Measurements from ENCODE around the gene KCTD20. TPM values are rescaled to one million over a fixed set of nuclear protein-coding genes. Genes with fewer than 3 reads are reported as not detected.

The KCTD20 gene
- total RNA-seq, 6 experiments from 2014 or later: 53.0 to 81.7 (median 65.4) TPM

DNA sequence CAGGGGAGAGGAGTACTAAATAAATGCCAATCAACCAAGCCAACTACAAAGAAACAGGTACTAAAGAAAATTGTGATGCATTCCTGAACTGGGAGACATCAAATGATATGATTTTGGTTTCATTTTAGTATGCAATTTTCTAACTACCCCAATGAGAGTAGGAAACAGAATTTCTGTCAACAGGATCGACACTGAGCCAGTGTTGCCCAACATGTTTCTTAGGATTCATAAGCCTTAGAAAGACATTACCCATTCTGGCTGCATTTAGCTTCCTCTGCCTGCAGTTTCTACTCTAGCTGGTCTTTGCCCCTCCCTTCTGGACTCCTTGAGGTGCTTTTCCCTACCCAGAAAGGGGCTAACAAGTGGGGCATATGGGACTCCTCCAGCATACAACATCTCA is 49.8 kb downstream of the KCTD20 start:
- no peak overlapping the region for H3K4me3 Mint-ChIP-seq
- no peaks in the 10 kb centered on the region for H3K9me3 Mint-ChIP-seq
- no peak overlapping the region for H3K27ac Mint-ChIP-seq
- peaks cover 28% of the 10 kb centered on the region for H3K4me1 Mint-ChIP-seq (ENCODE audit: low read depth)
- H3K36me3 Mint-ChIP-seq (ENCODE audit: low read depth): peaks cover 51% of the 10 kb centered on the region
- peaks cover 3% of the 10 kb centered on the region; the same call in 1 of the 2 replicates for H3K27me3 Mint-ChIP-seq (ENCODE audit: insufficient read depth)
- no peak for DNase-seq
- TF ChIP-seq, protein P1, sequence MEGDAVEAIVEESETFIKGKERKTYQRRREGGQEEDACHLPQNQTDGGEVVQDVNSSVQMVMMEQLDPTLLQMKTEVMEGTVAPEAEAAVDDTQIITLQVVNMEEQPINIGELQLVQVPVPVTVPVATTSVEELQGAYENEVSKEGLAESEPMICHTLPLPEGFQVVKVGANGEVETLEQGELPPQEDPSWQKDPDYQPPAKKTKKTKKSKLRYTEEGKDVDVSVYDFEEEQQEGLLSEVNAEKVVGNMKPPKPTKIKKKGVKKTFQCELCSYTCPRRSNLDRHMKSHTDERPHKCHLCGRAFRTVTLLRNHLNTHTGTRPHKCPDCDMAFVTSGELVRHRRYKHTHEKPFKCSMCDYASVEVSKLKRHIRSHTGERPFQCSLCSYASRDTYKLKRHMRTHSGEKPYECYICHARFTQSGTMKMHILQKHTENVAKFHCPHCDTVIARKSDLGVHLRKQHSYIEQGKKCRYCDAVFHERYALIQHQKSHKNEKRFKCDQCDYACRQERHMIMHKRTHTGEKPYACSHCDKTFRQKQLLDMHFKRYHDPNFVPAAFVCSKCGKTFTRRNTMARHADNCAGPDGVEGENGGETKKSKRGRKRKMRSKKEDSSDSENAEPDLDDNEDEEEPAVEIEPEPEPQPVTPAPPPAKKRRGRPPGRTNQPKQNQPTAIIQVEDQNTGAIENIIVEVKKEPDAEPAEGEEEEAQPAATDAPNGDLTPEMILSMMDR (IDR thresholded peaks at IDR 0.05): no peak

DNA sequence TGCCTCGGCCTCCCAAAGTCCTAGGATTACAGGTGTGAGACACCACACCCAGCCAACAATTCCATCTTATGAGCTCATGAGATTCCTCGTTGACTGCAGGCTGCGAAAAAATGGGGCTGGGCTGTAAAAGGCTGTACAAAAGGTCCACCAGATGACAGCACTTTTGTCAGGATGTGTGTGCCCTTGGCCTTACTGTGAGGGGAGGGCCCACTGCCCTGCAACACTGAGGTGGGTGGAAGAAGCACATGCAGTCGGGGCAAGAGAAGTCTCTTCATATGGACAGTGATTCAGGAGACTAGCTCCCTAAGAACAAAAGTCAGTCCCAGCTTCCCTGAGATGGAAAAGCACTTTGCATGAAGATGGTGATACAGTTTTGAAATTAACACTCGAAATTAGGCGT is 50.5 kb downstream of the KCTD20 start:
- TF ChIP-seq, protein P1 (IDR thresholded peaks at IDR 0.05): no peak
- DNase-seq: no peak
- no peak overlapping the region for H3K27ac Mint-ChIP-seq
- peaks cover 46% of the 10 kb centered on the region for H3K36me3 Mint-ChIP-seq (ENCODE audit: low read depth)
- H3K4me1 Mint-ChIP-seq (ENCODE audit: low read depth): peaks cover 21% of the 10 kb centered on the region
- peaks cover 3% of the 10 kb centered on the region; the same call in 1 of the 2 replicates for H3K27me3 Mint-ChIP-seq (ENCODE audit: insufficient read depth)
- H3K4me3 Mint-ChIP-seq: no peak overlapping the region
- H3K9me3 Mint-ChIP-seq: no peaks in the 10 kb centered on the region

DNA sequence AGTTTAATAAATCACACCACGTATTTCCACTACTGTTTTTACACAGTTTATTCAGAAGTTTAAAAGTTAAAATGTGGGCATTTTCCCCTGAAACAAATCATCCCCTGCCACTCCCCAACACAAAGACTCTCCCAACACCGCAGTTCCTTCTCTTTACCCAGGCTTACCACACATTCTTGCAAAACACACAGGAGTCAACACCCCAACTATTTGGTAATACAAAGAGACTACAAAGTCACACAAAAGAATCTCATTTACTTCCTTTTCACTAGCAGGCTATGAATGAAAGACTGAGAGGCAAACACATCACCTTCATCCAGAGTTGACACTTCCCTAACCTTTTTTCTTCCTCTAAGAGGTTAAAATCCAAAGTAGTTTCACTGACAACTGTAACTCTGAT is 51.1 kb downstream of the KCTD20 start:
- no peak overlapping the region for H3K4me3 Mint-ChIP-seq
- H3K9me3 Mint-ChIP-seq: no peaks in the 10 kb centered on the region
- H3K4me1 Mint-ChIP-seq (ENCODE audit: low read depth): peaks cover 16% of the 10 kb centered on the region
- peaks cover 40% of the 10 kb centered on the region for H3K36me3 Mint-ChIP-seq (ENCODE audit: low read depth)
- peak overlapping the region; percentile 15 for H3K27ac Mint-ChIP-seq
- no peak for DNase-seq
- H3K27me3 Mint-ChIP-seq (ENCODE audit: insufficient read depth): peaks cover 3% of the 10 kb centered on the region; the same call in 1 of the 2 replicates
- TF ChIP-seq, protein P1 (IDR thresholded peaks at IDR 0.05): no peak

DNA sequence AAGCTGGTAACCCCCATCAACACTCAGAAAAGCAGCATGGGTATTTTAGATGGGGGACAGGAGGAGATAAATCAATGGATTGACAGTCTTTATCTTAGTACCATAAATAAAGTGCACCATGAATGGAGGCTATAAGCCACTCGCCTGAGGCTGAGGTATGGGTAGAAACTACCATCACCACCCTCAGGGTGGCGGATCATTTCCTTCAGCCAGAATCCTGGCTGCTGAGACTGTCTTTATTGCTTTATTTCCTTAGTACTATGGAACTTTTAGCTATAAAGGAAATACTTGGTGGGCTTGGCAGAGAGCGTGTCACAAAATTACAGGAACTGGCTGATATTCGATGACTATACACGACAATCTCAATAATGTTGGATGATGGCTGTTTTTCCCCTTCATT is 52.3 kb downstream of the KCTD20 start:
- peaks cover 3% of the 10 kb centered on the region; the same call in 1 of the 2 replicates for H3K27me3 Mint-ChIP-seq (ENCODE audit: insufficient read depth)
- no peaks in the 10 kb centered on the region for H3K9me3 Mint-ChIP-seq
- DNase-seq: no peak
- H3K36me3 Mint-ChIP-seq (ENCODE audit: low read depth): peaks cover 36% of the 10 kb centered on the region
- TF ChIP-seq, protein P1 (IDR thresholded peaks at IDR 0.05): no peak
- H3K4me1 Mint-ChIP-seq (ENCODE audit: low read depth): peaks cover 15% of the 10 kb centered on the region
- H3K27ac Mint-ChIP-seq: no peak overlapping the region
- H3K4me3 Mint-ChIP-seq: no peak overlapping the region

DNA sequence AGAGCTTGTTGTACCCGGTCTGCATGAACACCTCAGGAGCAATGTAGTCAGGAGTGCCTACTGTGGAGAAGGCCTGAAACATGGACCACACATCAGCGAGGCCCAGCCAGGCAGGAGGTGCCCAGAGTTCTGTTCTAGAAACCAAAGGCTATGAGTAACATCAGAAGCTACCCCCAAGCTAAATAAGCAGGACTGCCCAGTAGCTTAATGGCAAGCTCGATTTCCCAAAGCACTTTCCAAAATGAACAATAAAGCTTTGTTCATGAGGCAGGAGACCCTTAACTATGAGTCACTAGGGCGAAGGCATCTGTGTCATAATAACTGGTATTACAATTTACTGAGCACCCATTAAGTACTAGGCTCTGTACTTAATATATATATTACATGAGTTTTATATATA is 57.1 kb downstream of the KCTD20 start:
- Mint-ChIP-seq H3K9me3 (no peaks in the 10 kb centered on the region), H3K4me3 (no peak overlapping the region), H3K36me3 (ENCODE audit: low read depth) (peaks cover 40% of the 10 kb centered on the region), H3K4me1 (ENCODE audit: low read depth) (no peaks in the 10 kb centered on the region), H3K27ac (no peak overlapping the region), H3K27me3 (ENCODE audit: insufficient read depth) (no peaks in the 10 kb centered on the region)
- DNase-seq: no peak
- TF ChIP-seq, protein P1 (IDR thresholded peaks at IDR 0.05): no peak

DNA sequence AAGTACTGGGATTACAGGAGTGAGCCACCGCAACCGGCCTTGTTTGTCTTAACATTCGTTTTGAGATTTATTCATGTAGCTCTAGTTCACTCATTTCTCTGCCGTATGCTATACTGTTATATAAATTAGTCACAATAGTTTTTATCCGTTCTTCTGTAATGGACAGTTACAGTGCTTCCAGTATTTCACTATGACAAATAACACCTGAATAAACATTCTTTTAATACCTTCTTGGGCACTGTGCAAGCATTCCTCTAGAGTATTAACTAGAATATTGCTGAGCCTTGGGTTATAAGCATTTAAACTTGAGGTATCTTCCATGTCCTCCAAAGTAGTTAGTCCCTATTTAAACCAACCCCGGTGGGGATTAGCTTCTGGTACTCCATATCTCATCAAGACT is 58.9 kb downstream of the KCTD20 start:
- H3K27ac Mint-ChIP-seq: no peak overlapping the region
- no peak for DNase-seq
- H3K4me1 Mint-ChIP-seq (ENCODE audit: low read depth): no peaks in the 10 kb centered on the region

More for the DNA sequence above, 58.9 kb downstream of the KCTD20 start:
- no peak overlapping the region for H3K4me3 Mint-ChIP-seq
- no peaks in the 10 kb centered on the region for H3K9me3 Mint-ChIP-seq
- no peaks in the 10 kb centered on the region for H3K27me3 Mint-ChIP-seq (ENCODE audit: insufficient read depth)
- TF ChIP-seq, protein P1 (IDR thresholded peaks at IDR 0.05): no peak
- H3K36me3 Mint-ChIP-seq (ENCODE audit: low read depth): peaks cover 38% of the 10 kb centered on the region

Measured in HFFc6 (cell line).